ENCODE results near the gene MAN2B1.
A peak's percentile ranks its signal among the peaks of the same experiment; 100 is the strongest.

Gene MAN2B1

DNA sequence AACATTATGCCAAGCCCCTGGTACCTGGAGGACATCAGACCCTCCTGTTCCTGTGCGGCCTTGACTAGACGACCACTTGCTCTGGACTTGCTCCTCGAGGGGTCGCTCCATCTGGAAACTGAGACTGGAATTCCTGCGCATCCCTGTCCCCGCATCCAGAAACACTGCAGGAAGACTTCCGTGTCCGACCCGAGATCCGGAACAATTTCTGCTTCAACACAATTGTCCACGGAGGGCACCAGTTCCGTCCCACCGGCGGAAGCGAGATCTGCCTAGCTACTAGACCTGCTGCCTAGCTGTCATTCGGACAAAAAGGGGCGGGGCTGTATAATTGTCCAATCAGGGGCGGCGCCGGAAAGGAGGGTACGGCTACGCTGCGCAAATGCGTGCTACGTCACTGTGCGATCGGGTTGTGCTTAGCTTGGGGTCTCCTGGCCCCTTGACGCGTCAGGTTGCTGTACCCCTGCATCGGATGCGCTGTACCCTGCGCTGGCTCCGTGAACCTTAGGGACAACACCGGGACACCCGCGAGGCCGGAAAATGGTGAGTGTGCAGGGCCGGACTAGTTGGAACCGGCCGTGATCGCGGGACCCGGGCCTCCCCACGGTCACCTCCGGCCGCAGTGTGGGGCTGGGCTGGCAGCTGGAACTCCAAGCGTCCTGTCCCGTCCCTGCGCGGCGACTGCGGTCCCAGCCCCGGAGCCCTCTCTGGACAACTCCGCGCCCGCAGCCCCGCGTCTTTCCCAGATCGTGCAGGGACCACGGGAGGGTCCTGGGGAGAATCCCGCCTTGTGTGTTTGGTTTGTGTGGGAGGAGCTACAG lies 55.8 kb downstream of the MAN2B1 start, which contains the start of the genes ZNF490 and ZNF791:
Gene ZNF490 (minus strand): TSS at position 274 of the 821 bp plus-strand sequence. CDS start 133 bp downstream, at position 141.
Gene ZNF791 (plus strand): TSS at position 381 of the 821 bp plus-strand sequence. CDS start 160 bp downstream, at position 541.
- peak; percentile 99 for DNase-seq

- no peak for DNase-seq
These were observed 58.9 kb downstream of the MAN2B1 start for GRCh38 chr19:12607631-12608030.

DNA sequence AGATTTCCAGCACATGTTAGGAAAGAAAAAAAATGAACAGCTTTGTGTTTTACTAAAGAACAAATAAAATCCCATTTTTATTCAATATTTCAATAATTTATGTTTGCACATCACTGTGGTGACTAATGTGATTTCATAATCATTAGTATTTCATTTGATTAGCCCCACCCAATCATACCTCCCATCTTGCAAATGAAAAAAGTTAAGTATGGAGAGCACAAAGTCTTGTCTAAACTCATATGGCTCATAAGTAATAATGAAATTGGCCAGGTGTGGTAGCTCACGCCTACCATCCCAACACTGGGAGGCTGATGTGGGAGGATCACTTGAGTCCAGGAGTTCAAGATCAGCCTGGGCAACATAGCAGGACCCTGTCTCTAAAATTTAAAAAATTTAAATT lies 59.7 kb downstream of the MAN2B1 start:
- no peak for DNase-seq

DNA sequence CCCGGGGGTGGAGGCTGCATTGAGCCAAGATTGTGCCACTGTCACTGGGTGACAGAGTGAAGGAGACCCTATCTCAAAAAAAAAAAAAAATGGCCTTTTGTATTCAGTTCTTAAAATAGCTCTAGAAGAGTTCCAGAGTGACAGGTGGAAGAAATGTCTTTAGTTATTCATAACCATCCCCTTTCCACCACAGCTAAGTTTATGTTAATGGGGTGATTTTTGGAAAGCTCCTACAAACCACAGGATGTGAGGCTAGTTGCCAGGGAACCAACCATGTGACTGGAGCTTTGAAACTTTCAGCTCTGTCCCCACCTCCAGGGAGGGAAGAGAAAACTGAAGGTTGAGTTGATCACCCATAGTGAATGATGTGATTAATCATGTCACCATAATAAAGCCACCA lies 62.8 kb downstream of the MAN2B1 start:
- DNase-seq = no peak

DNA sequence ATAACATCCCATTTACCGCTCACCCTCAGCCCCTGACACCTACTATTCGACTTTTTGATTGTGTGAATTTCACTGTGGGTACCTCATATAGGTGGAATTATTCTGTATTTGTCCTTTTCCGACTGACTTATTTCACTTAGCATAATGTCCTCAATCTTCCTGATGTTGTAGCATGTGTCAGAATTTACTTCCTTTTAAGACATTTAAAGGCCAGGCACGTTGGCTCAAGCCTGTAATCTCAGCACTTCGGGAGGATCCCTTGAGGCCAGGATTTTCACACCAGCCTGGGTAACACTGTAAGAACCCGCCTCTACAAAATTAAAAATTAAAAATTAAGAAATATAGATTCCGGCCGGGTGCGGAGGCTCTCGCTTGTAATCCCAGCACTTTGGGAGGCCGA lies 68.9 kb downstream of the MAN2B1 start:
- DNase-seq = no peak

GRCh38 chr19:12596927-12597548 lies 69.5 kb downstream of the MAN2B1 start:
- DNase-seq = no peak
